Mesendoderm (in vitro differentiated cells): ENCODE data around the gene GINS2.
A peak's percentile ranks its signal among the peaks of the same experiment; 100 is the strongest.

ENCODE experiments used
- DNase-seq: peaks from one replicate; pipeline ENCODE4 v3.0.0; 2013
- H2AK5ac ChIP-seq: 2 replicates; pipeline ENCODE4 v1.6.1; 2013; ENCODE audit warnings: low read length, inconsistent platforms
- H2BK120ac ChIP-seq: 2 replicates; pipeline ENCODE4 v1.6.1; 2013; ENCODE audit warnings: low read depth, mild to moderate bottlenecking, low read length, moderate library complexity, mixed read lengths
- H2BK15ac ChIP-seq: replicated peaks from 2 replicates; pipeline ENCODE4 v1.6.1; 2013; ENCODE audit warnings: low read depth, mild to moderate bottlenecking, moderate library complexity
- H2BK5ac ChIP-seq: 2 replicates; pipeline ENCODE4 v1.6.1; 2013; ENCODE audit warnings: low read length, inconsistent platforms
- H3K18ac ChIP-seq: 2 replicates; pipeline ENCODE4 v1.6.1; 2013; ENCODE audit warnings: mild to moderate bottlenecking, low read length, mixed read lengths
- H3K23ac ChIP-seq: one replicate; pipeline ENCODE4 v1.6.1; 2013; ENCODE audit warnings: low read length
- H3K27ac ChIP-seq: 2 replicates; pipeline ENCODE4 v1.5.1; 2013; ENCODE audit warnings: low read depth, mild to moderate bottlenecking, inconsistent platforms, low read length, moderate library complexity
- H3K27me3 ChIP-seq: 2 replicates; pipeline ENCODE4 v1.6.1; 2013; ENCODE audit warnings: low read length, control low read depth, mild to moderate bottlenecking, inconsistent platforms; ENCODE audit not compliant: insufficient read depth, poor library complexity
- H3K36me3 ChIP-seq: 2 replicates; pipeline ENCODE4 v1.6.1; 2013; ENCODE audit warnings: low read length, inconsistent platforms; ENCODE audit not compliant: control insufficient read depth, insufficient read depth
- H3K4ac ChIP-seq: one replicate; pipeline ENCODE4 v1.6.1; 2013; ENCODE audit warnings: low read depth, mild to moderate bottlenecking, low read length, moderate library complexity
- H3K4me1 ChIP-seq: 2 replicates; pipeline ENCODE4 v1.6.1; 2013; ENCODE audit warnings: low read depth, low read length, inconsistent platforms; ENCODE audit not compliant: control insufficient read depth
- H3K4me2 ChIP-seq: 2 replicates; pipeline ENCODE4 v1.6.1; 2013; ENCODE audit warnings: low read length
- H3K4me3 ChIP-seq: 2 replicates; pipeline ENCODE4 v1.5.1; 2013; ENCODE audit warnings: mild to moderate bottlenecking, low read length
- H3K56ac ChIP-seq: one replicate; pipeline ENCODE4 v1.6.1; 2013; ENCODE audit warnings: low read length
- H3K79me1 ChIP-seq: 2 replicates; pipeline ENCODE4 v1.6.1; 2013; ENCODE audit warnings: low read length, inconsistent platforms
- H3K79me2 ChIP-seq: 2 replicates; pipeline ENCODE4 v1.6.1; 2013; ENCODE audit warnings: mild to moderate bottlenecking, low read length; ENCODE audit not compliant: control insufficient read depth, insufficient read depth
- H3K9ac ChIP-seq: 2 replicates; pipeline ENCODE4 v1.6.1; 2013; ENCODE audit warnings: low read length, inconsistent platforms
- H4K5ac ChIP-seq: one replicate; pipeline ENCODE4 v1.6.1; 2013; ENCODE audit warnings: low read length
- H4K8ac ChIP-seq: one replicate; pipeline ENCODE4 v1.6.1; 2013; ENCODE audit warnings: low read depth, mild to moderate bottlenecking, control low read depth, low read length, moderate library complexity
- WGBS: extraction: QIAGEN DNeasy Blood & Tissue Kit; methylation state at CpG from one replicate; pipeline ENCODE4 v1.1.7; 2013; ENCODE audit warnings: low lambda C conversion rate, missing lambda C conversion rate; ENCODE audit not compliant: insufficient coverage; ENCODE audit errors: extremely low coverage; 5-methylcytosine and 5-hydroxymethylcytosine counted together

Gene GINS2

GRCh38 chr16:85715169-85716021, 26.6 kb upstream of the GINS2 start:
- peak overlapping the region; percentile 54 for H3K56ac ChIP-seq
- no CpG with 5 or more reads among the region's 22 CpGs for WGBS
- peak overlapping the region; percentile 32 for H3K9ac ChIP-seq
- no peak overlapping the region for H3K4me3 ChIP-seq
- H4K5ac ChIP-seq: no peak overlapping the region
- H3K23ac ChIP-seq: no peak overlapping the region
- H2BK5ac ChIP-seq: no peak overlapping the region
- H4K8ac ChIP-seq: no peak overlapping the region
- H2AK5ac ChIP-seq: no peak overlapping the region
- H3K79me2 ChIP-seq: no peaks in the 10 kb centered on the region
- no peak overlapping the region for H2BK15ac ChIP-seq
- H2BK120ac ChIP-seq: no peak overlapping the region
- no peaks in the 10 kb centered on the region for H3K79me1 ChIP-seq
- no peak overlapping the region for H3K27ac ChIP-seq
- DNase-seq: no peak
- H3K4me1 ChIP-seq: no peaks in the 10 kb centered on the region
- H3K27me3 ChIP-seq: peaks cover 2% of the 10 kb centered on the region
- no peak overlapping the region for H3K18ac ChIP-seq
- peak overlapping the region; percentile 8 for H3K4me2 ChIP-seq
- H3K36me3 ChIP-seq: no peaks in the 10 kb centered on the region
- H3K4ac ChIP-seq: no peak overlapping the region

- no peak overlapping the region for H3K9ac ChIP-seq
- no CpG with 5 or more reads among the region's 9 CpGs for WGBS
These were observed 24.0 kb upstream of the GINS2 start for GRCh38 chr16:85712801-85713200.

DNA sequence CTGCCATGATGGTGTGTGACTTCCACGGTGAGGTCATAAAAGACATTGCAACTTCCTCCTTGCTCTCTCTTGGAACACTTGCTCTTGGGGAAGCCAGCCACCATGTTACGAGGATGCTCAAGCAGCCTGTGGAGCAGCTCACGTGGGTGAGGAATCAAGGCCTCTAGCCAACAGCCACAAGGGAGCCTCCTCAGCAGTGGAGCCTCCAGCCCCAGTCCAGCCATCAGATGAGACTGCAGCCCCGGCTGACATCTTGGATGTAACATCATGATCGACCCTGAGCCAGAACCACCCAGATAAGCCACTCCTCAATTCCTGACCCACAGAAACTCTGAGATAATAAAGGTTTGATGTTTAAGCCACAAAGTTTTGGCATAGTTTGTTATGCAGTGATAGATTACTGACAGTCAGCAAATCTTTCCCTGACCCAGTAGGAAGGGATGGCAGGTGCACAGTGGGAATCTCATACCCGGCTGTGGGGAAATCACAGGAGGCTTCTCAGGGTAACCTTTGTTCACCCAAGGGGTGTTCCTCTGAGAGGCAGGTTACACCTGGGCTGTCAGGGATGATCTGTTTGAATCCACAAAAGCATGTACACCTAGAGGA, 23.3 kb upstream of the GINS2 start:
- no peak overlapping the region for H3K18ac ChIP-seq
- no peak overlapping the region for H3K23ac ChIP-seq
- no peak overlapping the region for H3K4ac ChIP-seq
- no peak for DNase-seq
- H2BK120ac ChIP-seq: no peak overlapping the region
- no CpG with 5 or more reads among the region's 6 CpGs for WGBS
- no peaks in the 10 kb centered on the region for H3K79me2 ChIP-seq
- no peaks in the 10 kb centered on the region for H3K36me3 ChIP-seq
- no peak overlapping the region for H3K27ac ChIP-seq
- H3K9ac ChIP-seq: no peak overlapping the region
- peaks cover 2% of the 10 kb centered on the region for H3K27me3 ChIP-seq
- no peak overlapping the region for H3K56ac ChIP-seq
- H3K4me3 ChIP-seq: no peak overlapping the region
- no peak overlapping the region for H4K5ac ChIP-seq
- no peak overlapping the region for H2AK5ac ChIP-seq
- no peak overlapping the region for H2BK5ac ChIP-seq
- no peaks in the 10 kb centered on the region for H3K4me1 ChIP-seq
- no peaks in the 10 kb centered on the region for H3K79me1 ChIP-seq
- no peak overlapping the region for H4K8ac ChIP-seq
- no peak overlapping the region for H3K4me2 ChIP-seq
- no peak overlapping the region for H2BK15ac ChIP-seq

More at GRCh38 chr16:85712801-85713200, 24.0 kb upstream of the GINS2 start:
- Histone ChIP-seq H3K4ac (no peak overlapping the region), H4K8ac (no peak overlapping the region), H3K4me2 (no peak overlapping the region), H3K79me2 (no peaks in the 10 kb centered on the region), H3K27me3 (peaks cover 2% of the 10 kb centered on the region), H3K56ac (no peak overlapping the region), H3K18ac (no peak overlapping the region), H3K36me3 (no peaks in the 10 kb centered on the region), H2AK5ac (no peak overlapping the region), H4K5ac (no peak overlapping the region), H3K27ac (no peak overlapping the region), H3K4me1 (no peaks in the 10 kb centered on the region), H2BK15ac (no peak overlapping the region), H3K23ac (no peak overlapping the region), H2BK5ac (no peak overlapping the region), H2BK120ac (no peak overlapping the region), H3K4me3 (no peak overlapping the region), H3K79me1 (no peaks in the 10 kb centered on the region)
- peak; percentile 23 for DNase-seq

GRCh38 chr16:85710732-85711131, 22.0 kb upstream of the GINS2 start:
- no peak for DNase-seq
- no peak overlapping the region for H2BK120ac ChIP-seq
- H2BK15ac ChIP-seq: no peak overlapping the region
- H2BK5ac ChIP-seq: no peak overlapping the region
- H3K4me2 ChIP-seq: no peak overlapping the region
- no peaks in the 10 kb centered on the region for H3K79me2 ChIP-seq
- no peak overlapping the region for H3K27ac ChIP-seq
- H3K56ac ChIP-seq: no peak overlapping the region
- H3K79me1 ChIP-seq: no peaks in the 10 kb centered on the region
- H3K4me1 ChIP-seq: no peaks in the 10 kb centered on the region
- no peak overlapping the region for H3K23ac ChIP-seq
- H4K8ac ChIP-seq: no peak overlapping the region
- no peaks in the 10 kb centered on the region for H3K36me3 ChIP-seq
- H3K9ac ChIP-seq: no peak overlapping the region
- H4K5ac ChIP-seq: no peak overlapping the region
- H3K27me3 ChIP-seq: peaks cover 1% of the 10 kb centered on the region
- H3K4ac ChIP-seq: no peak overlapping the region
- no peak overlapping the region for H2AK5ac ChIP-seq
- no CpG with 5 or more reads among the region's 9 CpGs for WGBS
- H3K4me3 ChIP-seq: no peak overlapping the region
- no peak overlapping the region for H3K18ac ChIP-seq

GRCh38 chr16:85709766-85710585, 21.2 kb upstream of the GINS2 start:
- no peak overlapping the region for H4K8ac ChIP-seq
- H3K23ac ChIP-seq: no peak overlapping the region
- no peak overlapping the region for H3K4me3 ChIP-seq
- no peak overlapping the region for H2BK120ac ChIP-seq
- WGBS: no CpG with 5 or more reads among the region's 53 CpGs
- no peak overlapping the region for H3K4ac ChIP-seq
- H3K4me2 ChIP-seq: no peak overlapping the region
- no peaks in the 10 kb centered on the region for H3K27me3 ChIP-seq
- H2AK5ac ChIP-seq: no peak overlapping the region
- no peak overlapping the region for H3K56ac ChIP-seq
- H2BK15ac ChIP-seq: no peak overlapping the region
- H3K79me2 ChIP-seq: no peaks in the 10 kb centered on the region
- no peak for DNase-seq
- H3K4me1 ChIP-seq: no peaks in the 10 kb centered on the region
- H3K18ac ChIP-seq: no peak overlapping the region
- H2BK5ac ChIP-seq: no peak overlapping the region
- H3K27ac ChIP-seq: no peak overlapping the region
- H3K9ac ChIP-seq: no peak overlapping the region
- no peaks in the 10 kb centered on the region for H3K79me1 ChIP-seq
- H3K36me3 ChIP-seq: no peaks in the 10 kb centered on the region
- H4K5ac ChIP-seq: no peak overlapping the region
